HG03469 (cell line): ENCODE results near the gene PRKAG1.

Experiments
- ATAC-seq: cut with Tn5 transposase; IDR thresholded peaks from one replicate; pipeline ENCODE4 v1.9.1; 2021; ENCODE audit warnings: mild to moderate bottlenecking, moderate library complexity, moderate number of reproducible peaks; ENCODE audit not compliant: unreplicated experiment

Gene PRKAG1

GRCh38 chr12:48986720-48987291, 31.8 kb downstream of the PRKAG1 start:
- no peak for ATAC-seq

GRCh38 chr12:48985901-48986300, 32.7 kb downstream of the PRKAG1 start:
- no peak for ATAC-seq

GRCh38 chr12:48985475-48985897, 33.1 kb downstream of the PRKAG1 start:
- ATAC-seq: no peak

GRCh38 chr12:48982397-48983080, 36.0 kb downstream of the PRKAG1 start:
- no peak for ATAC-seq

GRCh38 chr12:48981757-48982157, 36.8 kb downstream of the PRKAG1 start:
- no peak for ATAC-seq

GRCh38 chr12:48980953-48981756, 37.4 kb downstream of the PRKAG1 start:
- no peak for ATAC-seq

- no peak for ATAC-seq
These were observed 38.1 kb downstream of the PRKAG1 start for GRCh38 chr12:48980389-48980952.

- no peak for ATAC-seq
These were observed 38.8 kb downstream of the PRKAG1 start for GRCh38 chr12:48979602-48980388.

- no peak for ATAC-seq
These were observed 39.6 kb downstream of the PRKAG1 start for GRCh38 chr12:48978741-48979601.

GRCh38 chr12:48978291-48978740, 40.3 kb downstream of the PRKAG1 start, which contains the start of gene WNT1:
TSS of gene WNT1 (plus strand) at chr12:48978322. CDS start at chr12:48978651, 329 bp downstream.
- peak; percentile 10 for ATAC-seq

GRCh38 chr12:48977290-48978281, 41.0 kb downstream of the PRKAG1 start:
- peak; percentile 40 for ATAC-seq

- no peak for ATAC-seq
These were observed 44.5 kb downstream of the PRKAG1 start for GRCh38 chr12:48973941-48974673.

GRCh38 chr12:48973531-48973930, 45.0 kb downstream of the PRKAG1 start:
- no peak for ATAC-seq

- no peak for ATAC-seq
These were observed 45.6 kb downstream of the PRKAG1 start for GRCh38 chr12:48972952-48973483.

GRCh38 chr12:48972213-48972951, 46.2 kb downstream of the PRKAG1 start:
- no peak for ATAC-seq

GRCh38 chr12:48970702-48971334, 47.8 kb downstream of the PRKAG1 start:
- ATAC-seq: no peak
